Fibroblast of mammary gland (primary cell): ENCODE measurements around the gene FLRT1.

Experiments used
- DNase-seq: peaks from one replicate; pipeline ENCODE4 v3.0.0-alpha.2; 2010; ENCODE audit warnings: low read depth
- H3K4me3 ChIP-seq: 2 replicates; pipeline ENCODE4 v1.5.1; 2011; ENCODE audit warnings: low read depth, mild to moderate bottlenecking, low read length, moderate library complexity; ENCODE audit not compliant: control insufficient read depth
- TF ChIP-seq, protein P1 (sequence below): conservative IDR thresholded peaks from 2 replicates; pipeline ENCODE4 v1.5.1; 2011; ENCODE audit warnings: low read depth, low read length, inconsistent platforms; ENCODE audit not compliant: control insufficient read depth, insufficient read depth

FLRT1 gene

DNA sequence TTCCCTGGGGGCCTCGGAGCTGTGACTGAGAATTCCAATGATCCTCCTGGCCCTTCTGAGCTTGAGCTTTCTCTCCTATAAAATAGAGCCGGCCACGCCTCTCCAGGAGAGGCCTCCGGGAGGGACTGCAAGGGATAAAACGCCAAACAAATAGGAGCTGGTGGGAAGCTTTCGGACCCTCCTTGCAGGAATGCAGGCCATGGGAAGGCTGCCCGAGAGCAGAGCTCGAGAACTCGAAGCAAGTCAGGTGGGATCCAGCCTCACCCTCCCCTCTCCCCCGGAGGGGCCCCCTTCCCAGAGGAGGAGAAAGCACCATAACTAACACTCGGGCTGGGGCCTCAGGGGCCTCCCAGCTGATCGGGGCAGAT, 34.6 kb downstream of the FLRT1 start:
- no peak for DNase-seq
- TF ChIP-seq, protein P1, sequence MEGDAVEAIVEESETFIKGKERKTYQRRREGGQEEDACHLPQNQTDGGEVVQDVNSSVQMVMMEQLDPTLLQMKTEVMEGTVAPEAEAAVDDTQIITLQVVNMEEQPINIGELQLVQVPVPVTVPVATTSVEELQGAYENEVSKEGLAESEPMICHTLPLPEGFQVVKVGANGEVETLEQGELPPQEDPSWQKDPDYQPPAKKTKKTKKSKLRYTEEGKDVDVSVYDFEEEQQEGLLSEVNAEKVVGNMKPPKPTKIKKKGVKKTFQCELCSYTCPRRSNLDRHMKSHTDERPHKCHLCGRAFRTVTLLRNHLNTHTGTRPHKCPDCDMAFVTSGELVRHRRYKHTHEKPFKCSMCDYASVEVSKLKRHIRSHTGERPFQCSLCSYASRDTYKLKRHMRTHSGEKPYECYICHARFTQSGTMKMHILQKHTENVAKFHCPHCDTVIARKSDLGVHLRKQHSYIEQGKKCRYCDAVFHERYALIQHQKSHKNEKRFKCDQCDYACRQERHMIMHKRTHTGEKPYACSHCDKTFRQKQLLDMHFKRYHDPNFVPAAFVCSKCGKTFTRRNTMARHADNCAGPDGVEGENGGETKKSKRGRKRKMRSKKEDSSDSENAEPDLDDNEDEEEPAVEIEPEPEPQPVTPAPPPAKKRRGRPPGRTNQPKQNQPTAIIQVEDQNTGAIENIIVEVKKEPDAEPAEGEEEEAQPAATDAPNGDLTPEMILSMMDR = no peak
- no peak overlapping the region for H3K4me3 ChIP-seq

DNA sequence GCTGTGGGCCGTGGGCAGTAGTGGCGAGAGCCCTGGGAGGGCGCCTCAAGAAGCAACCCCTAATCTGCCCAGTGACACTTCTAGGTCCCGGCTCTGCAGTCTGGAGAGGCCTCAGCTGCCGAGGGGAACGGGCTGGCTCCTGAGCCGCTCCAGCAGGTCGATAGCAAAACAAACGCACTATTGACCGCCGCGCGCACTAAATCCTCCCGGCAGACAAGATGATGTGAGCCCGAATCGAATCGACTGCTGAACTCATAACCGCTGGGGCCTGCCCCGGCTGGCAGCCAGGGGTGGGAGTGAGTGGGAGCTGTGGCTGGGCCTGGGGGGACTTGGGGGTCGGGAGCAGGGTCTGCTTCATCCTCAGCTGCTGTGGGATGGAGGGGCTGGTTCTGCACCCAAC, 36.1 kb downstream of the FLRT1 start:
- DNase-seq = no peak
- no peak overlapping the region for H3K4me3 ChIP-seq
- TF ChIP-seq, protein P1 = no peak

DNA sequence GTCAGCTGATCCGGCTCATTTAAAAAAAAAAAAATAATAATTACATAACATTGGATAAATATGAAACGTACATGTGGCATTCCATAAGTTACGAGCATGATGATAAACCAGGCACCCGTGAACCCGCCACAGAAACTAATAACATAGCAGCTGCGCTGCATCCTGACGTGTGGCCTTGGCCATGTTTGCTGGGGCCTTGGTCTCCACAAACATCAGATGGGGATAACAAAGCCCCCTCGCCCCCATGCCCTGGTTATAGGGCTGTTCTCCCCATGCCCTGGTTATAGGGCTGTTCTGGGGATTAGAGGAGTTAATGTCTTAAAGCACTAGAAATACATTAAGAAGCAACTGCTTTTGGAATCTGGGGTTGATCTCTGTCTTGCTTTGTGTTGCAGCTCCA, 36.7 kb downstream of the FLRT1 start:
- no peak overlapping the region for H3K4me3 ChIP-seq
- DNase-seq = no peak
- TF ChIP-seq, protein P1 = no peak

DNA sequence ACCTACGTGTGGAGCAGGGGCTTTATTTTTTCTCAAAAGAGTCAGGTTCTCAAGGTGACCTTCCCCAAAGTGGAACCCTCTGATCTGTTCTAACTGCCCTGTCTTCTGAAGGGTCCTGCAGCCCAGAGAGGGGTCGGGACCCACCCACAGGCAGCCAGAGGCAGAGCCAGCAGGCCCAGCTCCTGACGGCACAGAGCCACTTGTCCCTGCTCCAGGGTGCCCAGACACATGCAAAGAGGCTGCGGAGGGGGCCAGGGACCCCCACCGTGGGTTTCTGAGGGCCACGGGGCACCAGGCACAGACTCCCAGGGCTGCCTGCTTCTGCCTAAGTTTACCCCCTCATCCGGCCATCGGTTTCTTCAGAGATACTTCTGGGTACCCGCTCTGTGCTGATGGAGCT, 37.1 kb downstream of the FLRT1 start:
- H3K4me3 ChIP-seq = no peak overlapping the region
- TF ChIP-seq, protein P1 = no peak
- DNase-seq = no peak

DNA sequence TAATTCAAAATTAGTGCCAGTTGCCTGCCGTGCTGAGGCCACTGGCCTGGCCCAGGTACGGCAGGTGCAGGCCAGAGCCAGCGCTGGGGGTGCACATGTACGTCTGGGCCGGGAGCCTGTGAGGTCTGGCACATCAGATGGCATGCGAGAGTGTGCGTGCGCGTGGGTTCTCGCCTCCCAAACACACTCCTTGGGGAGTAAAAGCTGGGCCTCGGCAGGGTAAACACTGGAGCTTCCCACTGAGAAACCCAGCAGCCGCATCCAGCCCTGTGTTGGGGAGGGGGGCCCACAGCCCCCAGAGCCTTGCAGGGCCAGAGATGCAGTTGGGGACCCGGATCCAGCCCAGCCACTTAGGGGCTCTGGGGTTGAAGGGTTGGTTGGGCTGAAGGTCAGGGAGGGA, 37.8 kb downstream of the FLRT1 start:
- TF ChIP-seq, protein P1 = no peak
- DNase-seq = no peak
- no peak overlapping the region for H3K4me3 ChIP-seq

DNA sequence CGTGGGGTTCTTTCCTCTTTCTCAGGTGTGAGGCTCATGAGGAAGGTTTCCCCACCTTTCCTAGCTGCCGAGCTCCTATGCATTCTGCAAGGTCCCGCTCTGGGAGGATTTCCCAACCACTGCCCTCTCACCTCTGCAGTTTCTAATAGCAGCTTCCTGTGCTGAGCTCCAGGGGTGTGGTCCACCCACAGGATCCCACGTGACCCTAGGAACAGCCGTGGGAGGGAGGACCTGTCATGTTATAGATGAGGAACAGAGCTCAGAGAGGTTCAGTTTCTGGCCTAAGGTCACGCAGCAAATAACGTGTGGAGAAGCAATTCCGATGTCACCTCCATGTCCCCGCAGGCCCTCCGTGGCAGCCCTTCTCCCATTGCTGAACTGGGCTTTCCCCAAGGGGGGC, 38.5 kb downstream of the FLRT1 start:
- no peak overlapping the region for H3K4me3 ChIP-seq
- DNase-seq = peak; percentile 45
- TF ChIP-seq, protein P1 = no peak

DNA sequence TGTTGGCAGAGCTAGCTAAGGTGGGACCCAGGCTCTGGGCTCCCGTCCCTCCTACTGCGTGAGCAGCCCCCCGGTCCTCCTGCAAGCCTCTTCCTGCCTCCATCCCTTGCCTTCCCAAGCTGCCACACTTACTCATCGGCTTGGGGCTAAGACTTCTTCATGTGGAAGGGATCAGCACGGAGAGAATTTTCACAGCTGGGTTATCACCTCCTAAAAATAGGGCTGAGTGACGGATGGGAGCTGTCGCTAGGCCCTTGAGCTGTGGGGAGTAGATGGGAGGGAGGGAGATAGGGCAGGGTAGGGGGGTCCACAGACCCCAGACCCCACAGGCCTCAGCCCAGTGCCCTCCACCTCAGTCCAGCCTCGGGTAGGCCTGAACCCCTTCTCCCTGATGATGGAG, 41.0 kb downstream of the FLRT1 start:
- H3K4me3 ChIP-seq = no peak overlapping the region
- TF ChIP-seq, protein P1 = no peak
- DNase-seq = no peak
